ENCODE data around the gene POLA1.

- no peak for TF ChIP-seq EP300 (IDR thresholded peaks at IDR 0.05; ENCODE audit: borderline replicate concordance)
- no peak for TF ChIP-seq CEBPB (IDR thresholded peaks at IDR 0.05)
- no peak for TF ChIP-seq EGR1 (IDR thresholded peaks at IDR 0.05)
- no peak for TF ChIP-seq NFIC (IDR thresholded peaks at IDR 0.05)
- no peak for TF ChIP-seq ZBTB7A (IDR thresholded peaks at IDR 0.05; ENCODE audit: low read depth)
- TF ChIP-seq RAD21 (IDR thresholded peaks at IDR 0.05; ENCODE audit: low read depth) = no peak
- TF ChIP-seq REST (IDR thresholded peaks at IDR 0.05; ENCODE audit: low read depth) = no peak
- no peak for TF ChIP-seq TEAD4 (IDR thresholded peaks at IDR 0.05)
- TF ChIP-seq TAF1 (IDR thresholded peaks at IDR 0.05; ENCODE audit: low read depth) = no peak
- TF ChIP-seq MAX (IDR thresholded peaks at IDR 0.05) = no peak
- no peak for TF ChIP-seq FOXM1 (IDR thresholded peaks at IDR 0.05; ENCODE audit: borderline replicate concordance, low read depth)
Measured at GRCh38 chrX:24860140-24860539, 166.4 kb downstream of the POLA1 start.

All from Ishikawa (cell line).